A549 (cell line): ENCODE measurements around the gene NRM. TPM values are rescaled to one million over a fixed set of nuclear protein-coding genes. Genes with fewer than 3 reads are reported as not detected.

Experiments
- ATAC-seq, 2 experiments: fragments of 200-7000 bp in 1 of 2; fragments of >200 bp in 1 of 2; cut with Nextera tagmentation in 1 of 2; cut with Tn5 transposase in 1 of 2; 3 replicates each; pipeline versions ENCODE4 v1.8.0 to v1.9.1; 2018 to 2020; ENCODE audit warnings: mild to moderate bottlenecking in 1 of 2, moderate library complexity in 1 of 2
- CTCF ChIA-PET: fragments of 300-600 bp; sonication (Branson Sonifier 250); formaldehyde crosslinking; extraction: SDS; loops from one replicate; lab custom pipeline; 2021; ENCODE audit warnings: antibody characterized with exemption, inconsistent platforms; lab: Yijun Ruan, JAX
- POLR2A ChIA-PET: fragments of 350-600 bp; formaldehyde crosslinking; extraction: SDS; loops from one replicate; lab custom pipeline; 2021; ENCODE audit warnings: antibody characterized with exemption, inconsistent platforms; lab: Yijun Ruan, JAX
- DNase-seq, 2 experiments: peaks; one replicate each; pipeline versions ENCODE4 v3.0.0 to v3.0.0-alpha.2; 2011 to 2016; ENCODE audit warnings: low read depth in 1 of 2, low spot score in 1 of 2
- FAIRE-seq: peaks from 2 replicates; lab custom pipeline; 2011; peaks lifted over from hg19 to GRCh38; lab: Jason Lieb, UNC
- H3K27ac ChIP-seq, 2 experiments: fragments of >200 bp; sonication (Bioruptor Twin); formaldehyde crosslinking; 3 replicates each; pipeline ENCODE4 v1.5.1; 2016 to 2017
- H3K4me1 ChIP-seq: fragments of >200 bp; sonication (Bioruptor Twin); formaldehyde crosslinking; 3 replicates; pipeline ENCODE4 v1.6.1; 2016
- H3K4me2 ChIP-seq: fragments of >200 bp; sonication (Bioruptor Twin); formaldehyde crosslinking; 3 replicates; pipeline ENCODE4 v1.6.1; 2016
- H3K4me3 ChIP-seq: fragments of >200 bp; sonication (Bioruptor Twin); formaldehyde crosslinking; 3 replicates; pipeline ENCODE4 v1.5.1; 2016
- H3K9me3 ChIP-seq: fragments of >200 bp; sonication (Bioruptor Twin); formaldehyde crosslinking; 3 replicates; pipeline ENCODE4 v1.6.1; 2016
- FOSL2 ChIP-seq, 2 experiments: fragments of 450-650 bp in 1 of 2; fragments of >200 bp in 1 of 2; sonication (Bioruptor Twin) in 1 of 2; formaldehyde crosslinking; IDR thresholded peaks; 2 replicates each; pipeline versions ENCODE4 v1.5.0 to v1.6.1; 2016 to 2020; ENCODE audit warnings: mild to moderate bottlenecking in 1 of 2, moderate library complexity in 1 of 2
- RAD21 ChIP-seq, 2 experiments: fragments of >200 bp in 1 of 2; sonication (Bioruptor Twin) in 1 of 2; formaldehyde crosslinking in 1 of 2; IDR thresholded peaks in 1 of 2; conservative IDR thresholded peaks in 1 of 2; 2 replicates in 1 of 2; 3 replicates in 1 of 2; pipeline ENCODE4 v1.6.1; 2012 to 2018; ENCODE audit warnings: inconsistent platforms in 1 of 2
- WGBS: methylation state at CpG from one replicate; pipeline ENCODE4 v1.1.6; 2017; ENCODE audit errors: missing lambda C conversion rate; 5-methylcytosine and 5-hydroxymethylcytosine counted together
- polyA plus RNA-seq, 4 experiments: library from polyadenylated mRNA; depleted of rRNA in 3 of 4; stranded (reverse); fragments of >200 nt; fragmentation: RNase III in 1 of 4; extraction: RNeasy Plus Mini Kit Qiagen cat#74134 plus additional on column Dnase treatment in 1 of 4; gene quantifications; 2 replicates in 3 of 4; 3 replicates in 1 of 4; pipeline ENCODE4 v1.2.3, GENCODE V29; 2011 to 2017
- small RNA-seq, 6 experiments: library from RNA; depleted of rRNA; stranded (forward); fragments of <200 nt; gene quantifications; one replicate each; pipeline ENCODE3, GENCODE V24; 2012

Gene NRM
- polyA plus RNA-seq, 2 of the 4 experiments (the other 2 are of a cell fraction) = 11.3 to 13.0 TPM

- DNase-seq (no peak), ATAC-seq (peak; percentile 76), FAIRE-seq (no peak)
- POLR2A ChIA-PET = no interaction called here
- TF ChIP-seq RAD21 (conservative IDR thresholded peaks at IDR 0.05 in 1 of 2, IDR thresholded peaks at IDR 0.05 in 1 of 2) = 0 out of 5 replicates have a peak, but pooled peaks of 1 of the 2 experiments have one; percentile 7
- TF ChIP-seq FOSL2 (IDR thresholded peaks at IDR 0.05) = no peak
- TF ChIP-seq FOSL2 (CRISPR knock-in tag; IDR thresholded peaks at IDR 0.05) = no peak
- Histone ChIP-seq H3K27ac (no peak overlapping the region), H3K4me2 (no peak overlapping the region), H3K4me3 (no peak overlapping the region), H3K9me3 (no peaks in the 10 kb centered on the region), H3K4me1 (no peaks in the 10 kb centered on the region)
- WGBS = 81% methylated on average over 8 of the region's 10 CpGs
- CTCF ChIA-PET = interaction anchor here (0.6 to 2.1 kb wide), 4 partner anchors 10 to 32 kb away, joined by 3 to 5 read pairs (median 3); partner anchors contain the start of gene DHX16
Measured at GRCh38 chr6:30640481-30640880, 50.3 kb downstream of the NRM start.

Small RNAs within 50 kb of the gene (small RNA-seq; reads per million reads assigned to genes)
- 0 reads per million in 6 experiments for gene RF00019

Other genes starting within 250 kb of the NRM start
- 38.3 and 40.0 TPM in 2 replicates for gene HLA-E, start 201.5 kb downstream of the NRM start, polyA plus RNA-seq (2011; rRNA removed)
- gene HLA-E, start 201.5 kb downstream of the NRM start, polyA plus RNA-seq (2017; fragmentation: RNase III; extraction: RNeasy Plus Mini Kit Qiagen cat#74134 plus additional on column Dnase treatment) = 33.6 to 41.7 TPM (median 40.3 TPM) in 3 replicates
- gene GNL1, start 134.5 kb downstream of the NRM start, polyA plus RNA-seq (2011; rRNA removed) = 18.5 and 25.6 TPM in 2 replicates
- gene GNL1, start 134.5 kb downstream of the NRM start, polyA plus RNA-seq (2017; fragmentation: RNase III; extraction: RNeasy Plus Mini Kit Qiagen cat#74134 plus additional on column Dnase treatment) = 19.9 to 28.7 TPM (median 27.2 TPM) in 3 replicates
- gene PRR3, start 133.7 kb downstream of the NRM start, polyA plus RNA-seq (2011; rRNA removed) = 24.1 and 29.5 TPM in 2 replicates
- 12.8 to 13.8 TPM (median 12.8 TPM) in 3 replicates for gene PRR3, start 133.7 kb downstream of the NRM start, polyA plus RNA-seq (2017; fragmentation: RNase III; extraction: RNeasy Plus Mini Kit Qiagen cat#74134 plus additional on column Dnase treatment)
- gene ABCF1, start 119.5 kb downstream of the NRM start, polyA plus RNA-seq (2011; rRNA removed) = 30.2 and 31.0 TPM in 2 replicates
- 71.3 to 73.3 TPM (median 72.0 TPM) in 3 replicates for gene ABCF1, start 119.5 kb downstream of the NRM start, polyA plus RNA-seq (2017; fragmentation: RNase III; extraction: RNeasy Plus Mini Kit Qiagen cat#74134 plus additional on column Dnase treatment)
- 33.3 and 37.6 TPM in 2 replicates for gene PPP1R10, start 73.7 kb downstream of the NRM start, polyA plus RNA-seq (2011; rRNA removed)
- 25.2 to 28.4 TPM (median 26.4 TPM) in 3 replicates for gene PPP1R10, start 73.7 kb downstream of the NRM start, polyA plus RNA-seq (2017; fragmentation: RNase III; extraction: RNeasy Plus Mini Kit Qiagen cat#74134 plus additional on column Dnase treatment)
- 91.1 and 97.3 TPM in 2 replicates for gene MRPS18B, start 73.1 kb downstream of the NRM start, polyA plus RNA-seq (2011; rRNA removed)
- gene MRPS18B, start 73.1 kb downstream of the NRM start, polyA plus RNA-seq (2017; fragmentation: RNase III; extraction: RNeasy Plus Mini Kit Qiagen cat#74134 plus additional on column Dnase treatment) = 83.6 to 104 TPM (median 85.3 TPM) in 3 replicates
- gene ATAT1, start 64.1 kb downstream of the NRM start, polyA plus RNA-seq (2011; rRNA removed) = 7.4 and 9.3 TPM in 2 replicates
- 8.6 to 9.3 TPM (median 8.6 TPM) in 3 replicates for gene ATAT1, start 64.1 kb downstream of the NRM start, polyA plus RNA-seq (2017; fragmentation: RNase III; extraction: RNeasy Plus Mini Kit Qiagen cat#74134 plus additional on column Dnase treatment)
- gene C6orf136, start 43.9 kb downstream of the NRM start, polyA plus RNA-seq (2011; rRNA removed) = 7.5 and 9.2 TPM in 2 replicates
- 11.4 to 12.6 TPM (median 11.7 TPM) in 3 replicates for gene C6orf136, start 43.9 kb downstream of the NRM start, polyA plus RNA-seq (2017; fragmentation: RNase III; extraction: RNeasy Plus Mini Kit Qiagen cat#74134 plus additional on column Dnase treatment)
- gene DHX16, start 18.0 kb downstream of the NRM start, polyA plus RNA-seq (2011; rRNA removed) = 31.3 and 31.6 TPM in 2 replicates
- gene DHX16, start 18.0 kb downstream of the NRM start, polyA plus RNA-seq (2017; fragmentation: RNase III; extraction: RNeasy Plus Mini Kit Qiagen cat#74134 plus additional on column Dnase treatment) = 27.7 to 31.6 TPM (median 30.3 TPM) in 3 replicates
- gene PPP1R18, start 4.3 kb downstream of the NRM start, polyA plus RNA-seq (2011; rRNA removed) = 20.6 and 25.4 TPM in 2 replicates
- 16.2 to 17.7 TPM (median 17.1 TPM) in 3 replicates for gene PPP1R18, start 4.3 kb downstream of the NRM start, polyA plus RNA-seq (2017; fragmentation: RNase III; extraction: RNeasy Plus Mini Kit Qiagen cat#74134 plus additional on column Dnase treatment)
- 8.2 and 13.3 TPM in 2 replicates for gene MDC1, start 26.3 kb upstream of the NRM start, polyA plus RNA-seq (2011; rRNA removed)
- gene MDC1, start 26.3 kb upstream of the NRM start, polyA plus RNA-seq (2017; fragmentation: RNase III; extraction: RNeasy Plus Mini Kit Qiagen cat#74134 plus additional on column Dnase treatment) = 14.9 to 21.4 TPM (median 16.5 TPM) in 3 replicates
- 691 and 782 TPM in 2 replicates for gene TUBB, start 29.4 kb upstream of the NRM start, polyA plus RNA-seq (2011; rRNA removed)
- 1,022 to 1,121 TPM (median 1,044 TPM) in 3 replicates for gene TUBB, start 29.4 kb upstream of the NRM start, polyA plus RNA-seq (2017; fragmentation: RNase III; extraction: RNeasy Plus Mini Kit Qiagen cat#74134 plus additional on column Dnase treatment)
- 135 and 136 TPM in 2 replicates for gene FLOT1, start 51.7 kb upstream of the NRM start, polyA plus RNA-seq (2011; rRNA removed)
- gene FLOT1, start 51.7 kb upstream of the NRM start, polyA plus RNA-seq (2017; fragmentation: RNase III; extraction: RNeasy Plus Mini Kit Qiagen cat#74134 plus additional on column Dnase treatment) = 89.7 to 99.2 TPM (median 89.9 TPM) in 3 replicates
- gene IER3, start 53.6 kb upstream of the NRM start, polyA plus RNA-seq (2011; rRNA removed) = 116 and 202 TPM in 2 replicates
- gene IER3, start 53.6 kb upstream of the NRM start, polyA plus RNA-seq (2017; fragmentation: RNase III; extraction: RNeasy Plus Mini Kit Qiagen cat#74134 plus additional on column Dnase treatment) = 89.1 to 108 TPM (median 104 TPM) in 3 replicates
- gene DDR1, start 193.5 kb upstream of the NRM start, polyA plus RNA-seq (2011; rRNA removed) = 19.8 and 25.8 TPM in 2 replicates
- gene DDR1, start 193.5 kb upstream of the NRM start, polyA plus RNA-seq (2017; fragmentation: RNase III; extraction: RNeasy Plus Mini Kit Qiagen cat#74134 plus additional on column Dnase treatment) = 31.9 to 44.2 TPM (median 43.5 TPM) in 3 replicates
- 19.7 and 24.8 TPM in 2 replicates for gene GTF2H4, start 217.2 kb upstream of the NRM start, polyA plus RNA-seq (2011; rRNA removed)
- 24.1 to 28.6 TPM (median 24.9 TPM) in 3 replicates for gene GTF2H4, start 217.2 kb upstream of the NRM start, polyA plus RNA-seq (2017; fragmentation: RNase III; extraction: RNeasy Plus Mini Kit Qiagen cat#74134 plus additional on column Dnase treatment)
- gene VARS2, start 223.3 kb upstream of the NRM start, polyA plus RNA-seq (2011; rRNA removed) = 15.5 and 16.1 TPM in 2 replicates
- 12.4 to 15.2 TPM (median 15.0 TPM) in 3 replicates for gene VARS2, start 223.3 kb upstream of the NRM start, polyA plus RNA-seq (2017; fragmentation: RNase III; extraction: RNeasy Plus Mini Kit Qiagen cat#74134 plus additional on column Dnase treatment)
- gene SFTA2, start 241.2 kb upstream of the NRM start, polyA plus RNA-seq (2011; rRNA removed) = not detected in 2 replicates
- gene SFTA2, start 241.2 kb upstream of the NRM start, polyA plus RNA-seq (2017; fragmentation: RNase III; extraction: RNeasy Plus Mini Kit Qiagen cat#74134 plus additional on column Dnase treatment) = not detected in 3 replicates
- gene MUCL3, start 250.0 kb upstream of the NRM start, polyA plus RNA-seq (2011; rRNA removed) = 0.01 and 0.07 TPM in 2 replicates
- 0.03 to 0.08 TPM (median 0.04 TPM) in 3 replicates for gene MUCL3, start 250.0 kb upstream of the NRM start, polyA plus RNA-seq (2017; fragmentation: RNase III; extraction: RNeasy Plus Mini Kit Qiagen cat#74134 plus additional on column Dnase treatment)